ENCODE measurements around the gene GLOD4.

GRCh38 chr17:796609-797008 lies 14.5 kb upstream of the GLOD4 start:
- TF ChIP-seq CTCF (IDR thresholded peaks at IDR 0.05; ENCODE audit: borderline replicate concordance, extremely low read depth, low read length, poor library complexity, severe bottlenecking) (no peak), EZH2 (IDR thresholded peaks at IDR 0.05; ENCODE audit: borderline replicate concordance, low read depth, low read length, severe bottlenecking) (no peak)

Data from DND-41 (cell line).